AG09309 (cell line): ENCODE results near the gene RPH3AL.

ENCODE experiments used
- DNase-seq: peaks from one replicate; pipeline ENCODE4 v3.0.0-alpha.2; 2010; ENCODE audit warnings: low read depth
- H3K4me3 ChIP-seq: 2 replicates; pipeline ENCODE4 v1.5.1; 2011; ENCODE audit warnings: mild to moderate bottlenecking, low read depth, low read length, moderate library complexity; ENCODE audit not compliant: control insufficient read depth
- CTCF ChIP-seq: IDR thresholded peaks from 2 replicates; pipeline ENCODE4 v1.5.1; 2011; ENCODE audit warnings: mild to moderate bottlenecking, low read depth, low read length, inconsistent platforms; ENCODE audit not compliant: insufficient read depth, control insufficient read depth; ENCODE audit errors: missing control alignments

Gene RPH3AL

GRCh38 chr17:282912-283882, 69.4 kb downstream of the RPH3AL start:
- TF ChIP-seq CTCF = no peak
- H3K4me3 ChIP-seq = no peak overlapping the region
- DNase-seq = no peak

- no peak for DNase-seq
- TF ChIP-seq CTCF = no peak
- no peak overlapping the region for H3K4me3 ChIP-seq
Measured at GRCh38 chr17:282000-282911, 70.4 kb downstream of the RPH3AL start.

GRCh38 chr17:281365-281999, 71.1 kb downstream of the RPH3AL start:
- DNase-seq = no peak
- H3K4me3 ChIP-seq = no peak overlapping the region
- TF ChIP-seq CTCF = no peak

- H3K4me3 ChIP-seq = no peak overlapping the region
- DNase-seq = no peak
- no peak for TF ChIP-seq CTCF
Measured at GRCh38 chr17:280901-281300, 71.7 kb downstream of the RPH3AL start.

- TF ChIP-seq CTCF = no peak
- DNase-seq = no peak
- H3K4me3 ChIP-seq = no peak overlapping the region
Measured at GRCh38 chr17:280216-280615, 72.4 kb downstream of the RPH3AL start.

GRCh38 chr17:279776-280175, 72.8 kb downstream of the RPH3AL start:
- TF ChIP-seq CTCF = no peak
- no peak for DNase-seq

More at GRCh38 chr17:279776-280175, 72.8 kb downstream of the RPH3AL start:
- H3K4me3 ChIP-seq = no peak overlapping the region
